ENCODE data around the gene VSTM2L.

DNA sequence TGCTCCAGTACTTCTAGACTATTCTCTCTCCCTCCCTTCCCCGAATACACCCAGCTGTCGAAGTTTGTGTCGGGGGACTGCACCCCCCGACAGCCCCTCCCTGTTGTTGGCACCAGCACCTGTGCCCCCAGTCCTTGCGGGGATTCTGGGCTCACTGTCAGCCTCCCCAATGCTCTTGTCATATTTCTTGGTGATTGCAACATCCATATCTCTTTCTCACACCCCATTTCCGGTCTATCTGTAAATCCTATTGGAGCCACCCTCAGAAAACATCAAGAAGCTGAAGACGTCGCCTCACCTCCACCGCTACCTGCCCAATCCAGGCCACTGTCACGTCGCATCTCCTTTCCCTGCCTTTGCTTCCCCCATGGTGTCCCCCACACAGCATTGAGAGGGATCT is 32.6 kb upstream of the VSTM2L start:
- TF ChIP-seq EZH2 (IDR thresholded peaks at IDR 0.05; ENCODE audit: insufficient read depth, poor library complexity, severe bottlenecking) (no peak), EZH2phosphoT487 (IDR thresholded peaks at IDR 0.05; ENCODE audit: insufficient read depth, low read depth) (no peak)

Data from GM23248 (cell line).